ENCODE measurements around the gene HEATR5A. TPM values are rescaled to one million over a fixed set of nuclear protein-coding genes. Genes with fewer than 3 reads are reported as not detected.

Gene HEATR5A
- total and polyA plus RNA-seq, 2 of the 13 experiments (the other 11 are each of a cell fraction or from before 2014, with no cell fraction given) = 36.4 to 105 TPM

- TF ChIP-seq ZXDC (CRISPR knock-in tag; IDR thresholded peaks at IDR 0.05) = no peak
Observed at GRCh38 chr14:31252865-31253264, 167.5 kb downstream of the HEATR5A start (continued).

GRCh38 chr14:31251028-31251958 lies 169.1 kb downstream of the HEATR5A start:
- in situ Hi-C loops (cut with HindIII; ENCODE audit: extremely low pct_ligation_motif_present, low pct_unique_long_range_greater_than_20kb) = no loop called here
- BruUV-seq (replicated peaks) = no TSS peak
- Histone ChIP-seq H3K4me2 (ENCODE audit: low read depth, low read length) (peak overlapping the region; percentile 5; the same call in 1 of the 2 replicates), H3K9me3 (ENCODE audit: low read length) (no peaks in the 10 kb centered on the region), H2AFZ (ENCODE audit: low read length) (peak overlapping the region; percentile 2), H3K27ac (ENCODE audit: extremely low read length, insufficient read depth, low read length) (no peak overlapping the region), H3K79me2 (ENCODE audit: insufficient read depth, low read length) (no peaks in the 10 kb centered on the region), H3K36me3 (replicated peaks in 1 of 2; ENCODE audit: control insufficient read depth in 1 of 2, insufficient read depth in 2 of 2, low read length in 2 of 2) (no peaks in the 10 kb centered on the region), H3K9ac (ENCODE audit: insufficient read depth, low read depth, low read length) (no peak overlapping the region), H3K4me1 (ENCODE audit: insufficient read depth, low read length) (peaks cover 53% of the 10 kb centered on the region), H3K4me3 (replicated peaks in 1 of 3; ENCODE audit: insufficient read depth in 1 of 3, low read depth in 2 of 3, low read length in 3 of 3) (no peak overlapping the region), H4K20me1 (ENCODE audit: insufficient read depth, low read length) (no peaks in the 10 kb centered on the region), H3K27me3 (ENCODE audit: control insufficient read depth in 1 of 2, insufficient read depth in 2 of 2, low read length in 2 of 2) (no peaks in the 10 kb centered on the region)
- intact Hi-C loops (cut with micrococcal nuclease; ENCODE audit: unreplicated experiment) = no loop called here
- DNase-seq (ENCODE audit: low spot score) = no peak
- WGBS (ENCODE audit: low lambda C conversion rate) = 78% methylated on average over 10 of the region's 10 CpGs
- ATAC-seq = peak; percentile 69
- ChIA-PET POLR2A (interaction anchor here (0.6 to 1.5 kb wide), 6 partner anchors 9 to 43 kb away, joined by 3 to 15 read pairs (median 8); partner anchors contain the start of gene HECTD1), CTCF (ENCODE audit: low intra/inter-chr PET ratio, low total read pairs) (no interaction called here)
- peak; percentile 46 for FAIRE-seq
- TF ChIP-seq ZMYM3 (CRISPR knock-in tag; IDR thresholded peaks at IDR 0.05) (peak; percentile 94), PAF1 (CRISPR knock-in tag; IDR thresholded peaks at IDR 0.05) (no peak), GFI1 (CRISPR knock-in tag; IDR thresholded peaks at IDR 0.05; ENCODE audit: borderline replicate concordance) (0 out of 2 replicates have a peak, but pooled peaks have one; percentile 44), ZBTB39 (CRISPR knock-in tag; IDR thresholded peaks at IDR 0.05) (0 out of 2 replicates have a peak, but pooled peaks have one; percentile 23), ZNF280B (CRISPR knock-in tag; IDR thresholded peaks at IDR 0.05; ENCODE audit: borderline replicate concordance) (0 out of 2 replicates have a peak, but pooled peaks have one; percentile 32), MTA1 (CRISPR knock-in tag; IDR thresholded peaks at IDR 0.05; ENCODE audit: borderline replicate concordance) (peak; percentile 79; the same call in 1 of the 2 replicates), ZNF572 (CRISPR knock-in tag; IDR thresholded peaks at IDR 0.05) (0 out of 2 replicates have a peak, but pooled peaks have one; percentile 19), TEAD3 (CRISPR knock-in tag; optimal IDR thresholded peaks at IDR 0.05; ENCODE audit: borderline replicate concordance) (peak; percentile 53), ZNF12 (CRISPR knock-in tag; IDR thresholded peaks at IDR 0.05) (no peak), SP2 (CRISPR knock-in tag; IDR thresholded peaks at IDR 0.05) (0 out of 2 replicates have a peak, but pooled peaks have one; percentile 32), TAF1 (CRISPR knock-in tag; IDR thresholded peaks at IDR 0.05) (peak; percentile 23; the same call in 1 of the 2 replicates), THAP8 (CRISPR knock-in tag; IDR thresholded peaks at IDR 0.05; ENCODE audit: borderline replicate concordance) (0 out of 2 replicates have a peak, but pooled peaks have one; percentile 36), RCOR2 (CRISPR knock-in tag; IDR thresholded peaks at IDR 0.05) (peak; percentile 80; the same call in 1 of the 2 replicates)
